K562 treated with DMSO at 1 percent for 24 hours (cell line): Measurements from ENCODE around the gene PPP1R2. TPM values are rescaled to one million over a fixed set of nuclear protein-coding genes. Genes with fewer than 3 reads are reported as not detected.

Source experiments
- total RNA-seq: library from RNA; unstranded; fragments of 300-600 nt; gene quantifications from 2 replicates; pipeline ENCODE4 v1.2.3, GENCODE V29; 2022; ENCODE audit warnings: low read depth; ENCODE audit not compliant: insufficient read depth

The PPP1R2 gene
- 45.2 and 51.3 TPM in 2 replicates for total RNA-seq

GRCh38 chr3:195542698-195543499, at the start of gene PPP1R2:
Gene PPP1R2, minus strand, starts transcription at chr3:195543325. Its CDS starts 300 bp downstream, at chr3:195543025.

DNA sequence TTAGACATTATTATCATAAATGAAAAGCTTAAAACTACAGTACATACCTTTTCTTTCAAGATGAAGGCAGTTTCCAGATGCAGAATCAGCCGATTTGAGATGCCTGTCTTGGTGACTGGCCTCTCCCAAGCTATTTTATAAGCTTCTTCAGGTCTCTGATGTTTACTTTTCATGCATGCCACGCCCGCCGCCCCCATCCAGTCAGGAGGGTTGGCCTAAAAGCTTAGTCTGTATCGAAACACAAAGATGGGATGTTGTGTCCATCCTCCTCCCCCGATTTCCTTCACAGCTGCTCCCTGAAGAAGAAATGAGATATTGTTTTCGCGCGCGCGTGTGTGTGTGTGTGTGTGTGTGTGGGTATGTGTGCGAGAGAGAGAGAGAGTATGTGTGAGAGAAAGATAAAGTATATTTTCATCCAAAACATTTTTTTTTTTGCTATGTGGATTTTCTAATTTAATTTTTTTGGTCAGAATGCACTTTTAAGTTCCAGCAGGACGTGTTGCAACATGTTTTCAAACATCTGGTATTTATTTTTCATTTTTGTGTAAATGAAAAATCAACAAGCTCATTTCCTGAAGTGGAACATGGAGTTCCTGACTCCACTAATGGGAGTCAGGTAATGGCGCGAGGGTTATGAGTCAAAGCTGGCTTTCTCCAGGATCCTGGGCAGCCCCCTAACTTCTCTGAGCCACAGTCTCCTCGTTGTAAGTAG, 40.9 kb upstream of the PPP1R2 start, which contains the start of gene APOD:
APOD (minus strand) TSS at position 110 of the 712 bp plus-strand sequence. CDS start 4,479 bp downstream, outside the sequence.

Other genes with a start within 250 kb of the PPP1R2 start
- gene ACAP2, start 100.3 kb downstream of the PPP1R2 start, total RNA-seq: 16.4 and 18.3 TPM in 2 replicates
- gene APOD, start 40.6 kb upstream of the PPP1R2 start, total RNA-seq: 1.6 TPM in 1 of 2 replicates, not detected in the other
- gene MUC20, start 177.7 kb upstream of the PPP1R2 start, total RNA-seq: 1.3 and 2.5 TPM in 2 replicates